ENCODE data around the gene ZNF451.

ZNF451 gene

DNA sequence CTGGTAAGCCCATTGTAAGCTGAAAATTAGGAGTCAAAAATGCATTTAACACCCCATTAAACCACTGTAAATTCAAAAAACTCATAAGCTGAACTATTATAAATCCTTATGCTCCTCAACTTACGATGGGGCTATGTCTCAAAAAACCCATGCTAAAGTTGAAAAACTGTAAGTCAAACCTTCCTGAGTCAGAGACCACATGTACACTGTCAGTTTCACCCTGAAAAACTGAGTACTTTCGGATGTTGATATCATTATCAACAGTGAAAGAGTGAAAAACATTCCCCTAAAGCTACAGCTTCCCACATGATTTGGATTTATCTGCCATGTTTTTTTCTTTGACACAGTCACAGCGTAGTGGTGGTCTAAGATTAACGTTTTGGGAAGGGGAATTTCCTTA, 117.9 kb downstream of the ZNF451 start:
- no peak for DNase-seq

DNA sequence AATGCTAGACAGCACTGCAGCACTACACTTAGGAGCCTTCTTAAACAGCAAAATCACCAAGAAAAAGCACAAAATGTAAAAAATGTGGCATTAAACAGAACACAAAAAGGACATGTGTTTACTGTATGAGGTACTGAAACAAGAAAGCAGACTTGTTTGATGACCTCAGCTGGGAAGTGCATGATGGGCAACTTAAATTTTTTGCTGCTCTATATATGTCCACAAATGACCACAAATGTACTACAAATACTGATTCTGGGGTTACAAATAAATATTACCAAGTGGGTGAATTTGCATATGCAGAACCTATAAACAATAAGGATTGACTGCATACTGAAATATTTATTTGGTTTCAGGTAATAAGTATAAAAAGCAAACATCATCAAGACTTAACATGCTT, 119.0 kb downstream of the ZNF451 start:
- DNase-seq: no peak

DNA sequence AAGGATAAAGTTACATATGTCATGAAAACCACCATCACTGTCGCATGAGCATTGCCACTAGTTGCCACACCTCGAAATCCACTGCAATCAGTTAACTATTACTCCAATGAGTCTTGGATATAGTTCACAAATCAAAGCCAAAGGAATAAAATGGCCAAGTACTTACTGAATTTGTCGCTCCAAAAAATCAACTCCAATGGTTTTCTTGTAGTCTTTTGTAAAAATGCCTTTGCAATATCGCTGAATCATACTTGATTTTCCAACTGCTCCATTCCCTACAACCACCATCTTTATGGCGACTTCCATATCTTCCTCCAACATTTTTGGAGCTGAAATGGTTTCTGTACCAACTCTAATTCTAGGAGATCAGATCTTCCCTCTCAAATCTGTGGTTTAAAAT, 120.1 kb downstream of the ZNF451 start:
- no peak for DNase-seq

DNA sequence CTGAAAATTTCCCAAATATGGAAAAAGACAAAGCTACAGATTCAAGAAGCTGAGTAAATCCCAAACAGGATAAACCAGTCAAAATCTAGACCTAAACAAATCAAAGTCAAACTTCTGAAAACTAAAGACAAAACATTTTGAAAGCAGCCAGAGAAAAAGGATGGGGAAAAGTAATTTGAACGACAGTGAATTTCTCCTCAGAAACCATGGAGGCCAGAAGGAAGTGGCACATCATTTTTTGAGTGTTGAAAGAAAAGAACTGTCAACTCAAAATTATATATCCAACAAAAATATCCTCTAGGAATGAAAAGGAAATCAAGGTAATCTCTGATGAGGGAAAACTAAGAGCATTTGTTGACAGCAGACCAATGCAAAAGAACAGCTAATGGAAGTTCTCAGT, 125.3 kb downstream of the ZNF451 start:
- no peak for DNase-seq

DNA sequence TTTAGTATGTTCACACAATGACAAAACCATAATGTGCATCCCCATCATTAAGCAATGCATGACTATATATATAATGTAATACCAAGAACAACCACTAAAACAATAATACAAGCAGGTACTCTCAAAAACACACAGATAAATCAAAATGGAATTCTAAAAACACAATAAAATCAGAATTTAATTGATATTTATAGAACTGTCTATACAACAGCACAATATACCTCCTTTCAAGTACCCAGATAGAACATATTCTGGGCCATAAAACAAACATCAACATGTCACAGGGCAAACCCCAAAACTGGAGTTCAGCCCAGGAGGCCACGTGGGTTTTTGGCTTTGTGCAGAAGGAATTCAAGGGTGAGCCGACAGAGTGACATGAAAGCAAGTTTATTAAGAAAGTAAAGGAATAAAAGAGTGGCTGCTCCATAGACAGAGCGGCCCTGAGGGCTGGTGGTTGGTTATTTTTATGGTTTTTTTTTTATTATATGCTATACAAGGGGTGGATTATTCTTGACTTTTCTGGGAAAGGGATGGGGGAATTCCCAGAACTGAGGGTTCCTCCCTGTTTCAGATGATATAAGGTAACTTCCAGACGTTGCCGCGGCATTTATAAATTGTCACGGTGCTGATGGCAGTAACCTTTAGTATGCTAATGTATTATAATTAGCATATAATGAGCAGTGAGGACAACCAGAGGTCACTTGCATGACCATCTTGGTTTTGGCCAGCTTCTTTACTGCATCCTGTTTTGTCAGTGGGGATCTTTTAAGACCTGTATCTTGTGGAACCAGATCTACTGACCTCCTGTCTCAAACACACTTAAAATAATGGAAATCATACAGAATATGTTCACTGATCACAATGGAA, 126.5 kb downstream of the ZNF451 start:
- no peak for DNase-seq

DNA sequence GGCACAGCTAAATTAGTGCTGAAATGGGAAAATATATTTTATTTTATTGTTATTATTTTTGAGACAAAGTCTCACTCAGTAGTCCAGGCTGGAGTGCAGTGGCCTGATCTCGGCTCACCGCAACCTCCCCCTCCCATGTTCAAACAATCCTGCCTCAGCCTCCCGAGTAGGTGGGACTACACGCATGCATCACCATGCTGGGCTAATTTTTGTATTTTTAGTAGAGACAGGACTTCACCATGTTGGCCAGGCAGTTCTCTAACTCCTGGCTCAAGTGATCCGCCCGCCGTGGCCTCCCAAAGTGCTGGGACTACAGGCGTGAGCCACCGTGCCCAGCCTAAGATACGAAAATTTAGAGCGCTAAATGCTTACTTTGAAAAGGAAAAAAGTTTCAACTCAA, 127.3 kb downstream of the ZNF451 start:
- DNase-seq: no peak

Data from stimulated activated naive CD4-positive, alpha-beta T cell (primary cell).